MG63 (cell line): ENCODE results near the gene OMA1. TPM values are rescaled to one million over a fixed set of nuclear protein-coding genes. Genes with fewer than 3 reads are reported as not detected.
"Not testable (repeated sequence)": the region's sequence is repeated elsewhere in the genome, so short reads cannot be mapped to it uniquely, and the experiment has no call there.

Source experiments
- DNase-seq: peaks from one replicate; pipeline ENCODE4 v3.0.0-alpha.2; 2020
- H3K27me3 ChIP-seq: fragments of 250-450 bp; sonication (Bioruptor Pico); 2 replicates; pipeline ENCODE4 v1.5.1; 2020; ENCODE audit warnings: mild to moderate bottlenecking, moderate library complexity
- H3K36me3 ChIP-seq: fragments of 250-450 bp; sonication (Bioruptor Pico); 2 replicates; pipeline ENCODE4 v1.5.1; 2020; ENCODE audit warnings: mild to moderate bottlenecking, moderate library complexity
- H3K4me3 ChIP-seq: fragments of 250-450 bp; sonication (Bioruptor Pico); 2 replicates; pipeline ENCODE4 v1.5.1; 2020; ENCODE audit warnings: mild to moderate bottlenecking, moderate library complexity
- H3K9me3 ChIP-seq: fragments of 250-450 bp; sonication (Bioruptor Pico); 2 replicates; pipeline ENCODE4 v1.5.1; 2020; ENCODE audit warnings: mild to moderate bottlenecking, moderate library complexity
- total RNA-seq: library from RNA; depleted of rRNA; stranded (reverse); fragments of >200 nt; shearing (Covaris generic); gene quantifications from 2 replicates; pipeline ENCODE4 v1.2.3, GENCODE V29; 2014; ENCODE audit warnings: low replicate concordance

The OMA1 gene
- total RNA-seq, 1 experiment from 2014 or later, result 24.3 TPM

DNA sequence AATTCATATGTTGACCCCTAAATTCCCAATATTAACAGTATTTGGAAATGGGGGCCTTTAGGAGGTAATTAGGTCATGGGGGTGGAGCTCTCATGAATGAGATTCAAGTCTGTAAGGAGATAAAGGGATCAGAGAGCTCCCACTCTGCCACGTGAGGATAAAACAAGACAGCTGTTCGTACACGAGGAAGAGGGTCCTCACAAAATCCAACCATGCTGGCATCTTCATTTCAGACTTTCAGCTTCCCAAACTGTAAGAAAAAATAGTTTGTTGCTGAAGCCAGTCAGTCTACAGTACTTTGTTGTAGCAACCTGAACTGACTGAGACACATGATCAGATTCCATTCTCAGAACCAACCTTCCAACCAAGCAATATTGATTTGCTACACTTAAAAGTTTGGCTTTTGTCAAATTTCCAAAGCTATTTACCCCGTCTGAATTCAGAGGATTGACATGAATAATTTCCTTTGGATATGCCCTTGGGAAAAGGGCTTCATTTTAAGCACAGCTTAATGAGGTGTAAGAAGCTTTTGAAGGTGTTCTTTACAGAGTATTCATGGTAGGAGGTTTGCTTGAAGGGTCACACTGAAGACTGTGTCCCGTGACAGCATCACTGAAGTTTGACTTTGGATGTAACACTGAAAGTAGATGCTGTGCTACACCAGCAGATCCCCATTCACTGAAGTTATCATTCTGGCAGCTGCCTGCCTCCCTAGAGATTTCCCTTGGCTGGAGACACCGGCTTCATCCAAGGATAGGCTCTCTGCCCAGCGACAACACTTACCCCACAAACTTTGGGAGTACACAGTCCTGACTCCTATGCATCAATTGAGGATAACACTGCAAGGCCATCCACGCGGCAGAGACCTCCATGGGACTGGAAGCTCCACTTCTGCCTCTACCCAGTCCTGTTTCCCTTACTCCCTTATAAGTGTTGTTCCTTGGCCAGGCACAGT is 4.9 kb upstream of the OMA1 start:
- Histone ChIP-seq H3K4me3 (no peak overlapping the region), H3K36me3 (no peaks in the 10 kb centered on the region), H3K27me3 (no peaks in the 10 kb centered on the region), H3K9me3 (no peaks in the 10 kb centered on the region)
- no peak for DNase-seq

DNA sequence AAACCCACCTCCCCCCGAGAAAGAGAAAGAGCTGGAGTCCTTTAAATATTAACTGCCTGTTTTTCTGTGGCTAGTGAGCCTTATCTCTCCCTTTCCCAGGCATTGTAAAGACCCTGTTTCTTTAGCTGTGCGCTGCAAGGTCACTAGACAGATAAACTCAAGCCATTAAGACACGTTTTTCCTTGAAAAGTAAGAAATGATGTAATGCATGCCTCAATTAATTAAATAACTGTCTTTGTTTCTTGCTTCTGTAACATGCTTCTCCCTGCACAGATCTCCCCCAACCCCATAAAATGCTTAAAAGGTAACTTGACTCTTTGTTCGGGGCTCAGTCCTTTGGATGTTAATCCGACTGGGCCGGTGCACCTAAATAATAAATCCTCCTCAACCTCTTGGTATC is 2.8 kb upstream of the OMA1 start:
- not testable (repeated sequence) for H3K27me3 ChIP-seq, H3K4me3 ChIP-seq, H3K9me3 ChIP-seq, H3K36me3 ChIP-seq, DNase-seq

DNA sequence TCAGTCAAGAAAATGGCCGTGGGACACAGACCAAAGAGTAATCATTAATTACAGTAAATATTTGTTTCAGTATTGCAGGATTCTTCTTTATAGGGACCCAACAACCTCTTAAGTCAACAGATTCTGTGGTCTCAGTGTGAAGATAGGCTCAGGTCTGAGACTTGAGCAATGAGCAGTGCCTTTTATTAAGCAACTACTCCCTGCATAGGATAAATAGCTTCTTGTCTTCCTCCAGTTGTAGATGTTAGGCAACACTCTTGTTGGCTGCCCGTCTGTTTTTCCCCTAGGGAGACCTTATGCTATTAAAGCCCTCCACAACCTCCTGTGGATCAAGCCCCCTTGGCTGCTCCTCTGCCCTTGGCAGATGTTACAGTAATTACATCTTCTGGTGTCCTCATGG is 1.8 kb upstream of the OMA1 start:
- H3K36me3 ChIP-seq, result no peaks in the 10 kb centered on the region
- no peak for DNase-seq

GRCh38 chr1:58545591-58546519 is 671 bp downstream of the OMA1 start:
- peak; percentile 87 for DNase-seq
- no peaks in the 10 kb centered on the region for H3K36me3 ChIP-seq
- no peaks in the 10 kb centered on the region for H3K9me3 ChIP-seq
- H3K27me3 ChIP-seq, result no peaks in the 10 kb centered on the region
- H3K4me3 ChIP-seq, result peak overlapping the region; percentile 76

More for the DNA sequence above, 1.8 kb upstream of the OMA1 start:
- Histone ChIP-seq H3K27me3 (no peaks in the 10 kb centered on the region), H3K4me3 (no peak overlapping the region), H3K9me3 (no peaks in the 10 kb centered on the region)

- Histone ChIP-seq H3K36me3 (no peaks in the 10 kb centered on the region), H3K9me3 (no peaks in the 10 kb centered on the region), H3K4me3 (no peak overlapping the region), H3K27me3 (no peaks in the 10 kb centered on the region)
- no peak for DNase-seq
Observed at GRCh38 chr1:58543260-58543659, 3.3 kb downstream of the OMA1 start.

DNA sequence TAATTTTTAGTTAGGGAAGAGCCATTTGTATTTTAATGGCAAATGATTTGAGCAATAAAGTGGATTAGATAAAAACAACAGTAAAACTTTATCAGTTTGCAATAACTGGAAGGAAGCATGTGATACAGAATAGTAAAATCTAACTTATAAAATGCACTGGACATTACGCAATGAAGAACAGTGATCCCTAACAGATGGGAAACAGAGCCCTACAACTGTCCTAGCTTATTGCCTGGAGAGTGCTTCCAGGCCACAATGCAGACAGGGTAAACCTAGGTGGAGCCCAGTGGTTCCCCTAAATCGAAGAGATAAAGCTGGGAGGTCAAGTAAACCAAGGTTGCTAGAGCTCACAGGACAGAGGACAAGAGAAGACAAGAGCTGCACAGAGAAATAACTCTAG is 7.0 kb downstream of the OMA1 start:
- DNase-seq, result no peak
- H3K27me3 ChIP-seq, result no peaks in the 10 kb centered on the region
- no peaks in the 10 kb centered on the region for H3K36me3 ChIP-seq
- no peak overlapping the region for H3K4me3 ChIP-seq
- H3K9me3 ChIP-seq, result no peaks in the 10 kb centered on the region

- Histone ChIP-seq H3K27me3 (no peaks in the 10 kb centered on the region), H3K9me3 (no peaks in the 10 kb centered on the region), H3K4me3 (no peak overlapping the region), H3K36me3 (no peaks in the 10 kb centered on the region)
- no peak for DNase-seq
Observed at GRCh38 chr1:58538821-58539220, 7.7 kb downstream of the OMA1 start.

GRCh38 chr1:58531842-58532241 is 14.7 kb downstream of the OMA1 start:
- not testable (repeated sequence) for H3K27me3 ChIP-seq, DNase-seq, H3K36me3 ChIP-seq, H3K9me3 ChIP-seq, H3K4me3 ChIP-seq

DNA sequence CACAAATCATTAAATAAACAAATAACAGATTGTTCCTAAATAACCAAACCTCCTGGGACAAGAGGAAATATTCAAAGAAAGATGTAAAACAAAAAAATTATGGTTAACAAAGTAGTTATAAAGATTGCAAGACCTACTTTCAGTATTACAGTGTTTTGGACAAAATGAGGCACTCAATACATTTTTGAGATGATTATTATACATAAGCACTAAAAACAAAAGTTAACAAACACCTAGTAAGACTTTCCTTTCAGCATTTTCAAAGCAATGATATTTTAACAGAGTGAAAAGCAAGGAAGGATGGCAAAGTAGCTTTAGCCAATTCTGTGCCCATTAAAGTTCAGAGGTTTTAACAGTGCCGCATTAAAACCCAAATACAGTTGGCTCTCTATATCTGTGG is 17.2 kb downstream of the OMA1 start:
- H3K4me3 ChIP-seq, result no peak overlapping the region
- DNase-seq, result no peak
- H3K27me3 ChIP-seq, result no peaks in the 10 kb centered on the region
- H3K9me3 ChIP-seq, result no peaks in the 10 kb centered on the region
- no peaks in the 10 kb centered on the region for H3K36me3 ChIP-seq

GRCh38 chr1:58528518-58528917 is 18.0 kb downstream of the OMA1 start:
- Histone ChIP-seq H3K4me3 (no peak overlapping the region), H3K27me3 (no peaks in the 10 kb centered on the region), H3K9me3 (no peaks in the 10 kb centered on the region), H3K36me3 (no peaks in the 10 kb centered on the region)
- no peak for DNase-seq

DNA sequence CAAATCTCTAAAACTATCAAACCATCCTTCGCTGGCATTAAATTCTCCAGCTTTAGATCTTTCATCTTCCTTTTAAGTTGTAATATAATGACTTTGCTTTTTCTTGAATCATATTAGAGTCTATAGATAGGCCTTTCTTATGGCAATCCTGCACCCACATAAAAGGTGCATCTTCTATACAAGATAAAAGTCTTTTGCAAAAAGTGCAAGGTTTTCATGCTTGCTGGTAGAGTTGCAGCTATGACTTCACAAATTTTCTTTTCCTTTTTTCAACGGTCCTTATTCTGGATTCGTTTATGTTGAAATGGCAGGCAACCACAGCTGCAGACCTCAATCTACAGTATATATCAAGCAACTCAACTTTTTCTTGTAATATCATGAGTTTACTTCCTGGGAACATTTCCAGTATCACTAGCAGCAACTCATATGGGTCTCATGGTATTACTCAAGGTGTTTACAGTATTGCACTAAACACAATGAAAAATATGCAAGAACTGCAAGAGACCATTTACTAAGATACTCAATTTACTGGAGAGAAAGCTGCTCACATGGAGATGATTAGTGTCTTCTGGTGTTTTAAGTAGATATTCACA is 22.1 kb downstream of the OMA1 start:
- no peaks in the 10 kb centered on the region for H3K27me3 ChIP-seq
- DNase-seq, result no peak
- no peak overlapping the region for H3K4me3 ChIP-seq
- H3K36me3 ChIP-seq, result no peaks in the 10 kb centered on the region
- H3K9me3 ChIP-seq, result no peaks in the 10 kb centered on the region

GRCh38 chr1:58515794-58516401 is 30.6 kb downstream of the OMA1 start:
- no peaks in the 10 kb centered on the region; the same call in none of the 2 replicates for H3K36me3 ChIP-seq
- H3K27me3 ChIP-seq, result no peaks in the 10 kb centered on the region
- no peak overlapping the region for H3K4me3 ChIP-seq
- no peaks in the 10 kb centered on the region for H3K9me3 ChIP-seq
- peak; percentile 5 for DNase-seq

GRCh38 chr1:58513956-58514355 is 32.6 kb downstream of the OMA1 start:
- Histone ChIP-seq H3K4me3 (no peak overlapping the region), H3K27me3 (no peaks in the 10 kb centered on the region), H3K9me3 (no peaks in the 10 kb centered on the region), H3K36me3 (no peaks in the 10 kb centered on the region; the same call in none of the 2 replicates)
- no peak for DNase-seq

GRCh38 chr1:58508629-58509028 is 37.9 kb downstream of the OMA1 start:
- Histone ChIP-seq H3K4me3 (no peak overlapping the region), H3K36me3 (no peaks in the 10 kb centered on the region; the same call in none of the 2 replicates), H3K9me3 (no peaks in the 10 kb centered on the region), H3K27me3 (no peaks in the 10 kb centered on the region)
- no peak for DNase-seq

GRCh38 chr1:58505286-58505685 is 41.2 kb downstream of the OMA1 start:
- no peak overlapping the region for H3K4me3 ChIP-seq
- H3K27me3 ChIP-seq, result no peaks in the 10 kb centered on the region
- DNase-seq, result no peak
- H3K36me3 ChIP-seq, result no peaks in the 10 kb centered on the region
- H3K9me3 ChIP-seq, result no peaks in the 10 kb centered on the region

- Histone ChIP-seq H3K36me3 (no peaks in the 10 kb centered on the region), H3K4me3 (no peak overlapping the region), H3K9me3 (no peaks in the 10 kb centered on the region), H3K27me3 (no peaks in the 10 kb centered on the region)
- DNase-seq, result no peak
Observed at GRCh38 chr1:58502519-58502918, 44.0 kb downstream of the OMA1 start.
